ENCODE data around the gene ABCG2.

The ABCG2 gene

DNA sequence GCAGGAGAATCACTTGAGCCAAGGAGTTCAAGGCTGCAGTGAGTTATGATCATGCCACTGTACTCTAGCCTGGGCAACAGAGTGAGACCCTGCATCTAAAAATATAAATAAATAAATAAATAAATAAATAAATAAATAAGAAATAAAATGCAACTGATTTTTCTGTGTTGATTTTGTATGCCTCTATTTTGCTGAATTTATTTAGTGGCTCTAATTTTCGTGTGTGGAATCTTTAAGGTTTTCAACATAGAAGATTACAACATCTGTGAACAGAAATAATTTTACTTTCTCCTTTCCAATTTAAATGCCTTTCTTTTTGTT is 30.9 kb upstream of the ABCG2 start:
- FAIRE-seq (no peak), DNase-seq (ENCODE audit: insufficient read length) (no peak)
- TF ChIP-seq POLR2A (IDR thresholded peaks at IDR 0.05; ENCODE audit: low read depth, low read length) (no peak), POLR2AphosphoS5 (IDR thresholded peaks at IDR 0.05; ENCODE audit: low read depth, low read length) (no peak), TAF1 (IDR thresholded peaks at IDR 0.05; ENCODE audit: borderline replicate concordance, low read depth, low read length) (no peak)

DNA sequence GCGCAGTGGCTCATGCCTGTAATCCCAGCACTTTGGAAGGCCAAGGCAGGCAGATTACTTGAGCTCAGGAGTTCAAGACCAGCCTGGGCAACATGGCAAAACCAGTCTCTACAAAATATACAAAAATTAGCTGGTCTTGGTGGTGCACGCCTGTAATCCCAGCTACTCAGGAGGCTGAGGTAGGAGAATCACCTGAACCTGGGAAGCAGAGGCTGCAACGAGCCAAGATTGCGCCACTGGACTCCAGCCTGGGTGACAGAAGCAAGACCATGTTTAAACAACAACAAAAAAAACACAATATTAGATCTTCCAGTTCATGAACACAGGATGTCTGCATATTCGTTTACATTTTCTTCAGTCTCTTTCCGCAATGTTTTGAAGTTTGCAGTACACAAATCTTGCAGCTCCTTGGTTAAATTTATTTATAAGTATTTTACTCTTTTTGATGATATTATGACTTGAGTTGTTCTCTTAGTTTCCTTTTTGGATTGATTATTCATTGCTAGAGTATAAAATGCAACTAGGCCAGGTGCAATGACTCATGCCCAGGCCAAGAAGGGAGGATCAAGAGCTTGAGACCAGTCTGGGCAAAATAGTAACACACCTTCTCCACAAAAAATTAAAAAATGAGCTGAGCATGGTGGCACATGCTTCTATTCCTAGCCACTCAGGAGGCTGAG is 30.4 kb upstream of the ABCG2 start:
- DNase-seq (ENCODE audit: insufficient read length) (no peak), FAIRE-seq (no peak)
- TF ChIP-seq POLR2A (IDR thresholded peaks at IDR 0.05; ENCODE audit: low read depth, low read length), result no peak
- TF ChIP-seq POLR2AphosphoS5 (IDR thresholded peaks at IDR 0.05; ENCODE audit: low read depth, low read length), result no peak
- TF ChIP-seq TAF1 (IDR thresholded peaks at IDR 0.05; ENCODE audit: borderline replicate concordance, low read depth, low read length), result no peak

DNA sequence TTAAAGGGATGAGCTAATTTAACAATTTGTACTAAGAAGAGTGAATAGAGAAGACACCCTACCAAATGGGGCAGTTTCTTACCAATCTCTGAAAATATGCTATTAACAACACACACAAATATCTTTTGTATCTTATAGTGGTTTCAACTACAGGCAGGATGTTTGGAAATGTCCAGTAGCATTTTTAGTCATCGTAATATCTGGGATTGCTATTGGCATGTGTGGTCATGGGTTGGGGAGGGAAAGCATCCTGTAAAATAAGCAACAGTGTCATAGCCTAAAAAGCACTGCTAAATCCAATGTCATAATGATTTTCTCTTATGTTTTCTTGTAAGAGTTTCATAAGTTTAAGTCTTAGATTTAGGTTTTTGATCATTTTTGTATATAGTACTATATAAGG is 29.3 kb upstream of the ABCG2 start:
- TF ChIP-seq POLR2AphosphoS5 (IDR thresholded peaks at IDR 0.05; ENCODE audit: low read depth, low read length) (no peak), POLR2A (IDR thresholded peaks at IDR 0.05; ENCODE audit: low read depth, low read length) (no peak), TAF1 (IDR thresholded peaks at IDR 0.05; ENCODE audit: borderline replicate concordance, low read depth, low read length) (no peak)
- no peak for DNase-seq (ENCODE audit: insufficient read length)
- no peak for FAIRE-seq

DNA sequence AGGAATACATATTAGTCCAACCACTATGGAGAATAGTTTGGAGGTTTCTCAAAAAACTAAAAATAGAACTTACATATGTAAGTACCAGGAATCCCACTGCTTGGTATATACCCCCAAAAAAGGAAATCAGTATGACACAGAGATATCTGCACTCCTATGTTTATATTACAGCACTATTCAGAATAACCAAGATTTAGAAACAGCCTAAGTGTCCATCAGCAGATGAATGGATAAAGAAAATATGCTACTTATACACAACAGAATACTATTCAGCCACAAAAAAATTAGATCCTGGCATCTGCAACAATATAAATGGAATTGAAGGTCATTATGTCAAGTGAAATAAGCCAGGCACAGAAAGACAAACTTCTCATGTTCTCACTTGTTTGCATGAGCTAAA is 27.5 kb upstream of the ABCG2 start:
- no peak for TF ChIP-seq POLR2A (IDR thresholded peaks at IDR 0.05; ENCODE audit: low read depth, low read length)
- no peak for TF ChIP-seq POLR2AphosphoS5 (IDR thresholded peaks at IDR 0.05; ENCODE audit: low read depth, low read length)
- TF ChIP-seq TAF1 (IDR thresholded peaks at IDR 0.05; ENCODE audit: borderline replicate concordance, low read depth, low read length), result no peak
- DNase-seq (ENCODE audit: insufficient read length), result no peak
- no peak for FAIRE-seq

DNA sequence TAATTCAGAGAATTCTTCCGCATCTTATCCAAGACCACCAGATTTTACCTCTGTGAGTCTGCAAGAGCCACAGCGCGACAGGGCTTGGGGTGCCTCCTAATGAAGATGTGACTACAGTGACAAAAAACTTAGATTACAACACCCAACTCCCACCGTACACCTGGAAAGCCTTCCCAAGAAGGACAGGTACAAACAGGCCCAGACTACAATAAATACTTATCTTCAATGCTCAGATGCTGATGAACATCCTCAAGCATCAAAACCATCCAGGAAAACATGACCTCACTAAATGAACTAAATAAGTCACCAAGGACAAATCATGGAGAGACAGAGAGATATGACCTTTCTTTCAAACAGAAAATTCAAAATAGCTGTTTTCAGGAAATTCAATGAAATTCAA is 20.8 kb upstream of the ABCG2 start:
- no peak for DNase-seq (ENCODE audit: insufficient read length)
- TF ChIP-seq POLR2AphosphoS5 (IDR thresholded peaks at IDR 0.05; ENCODE audit: low read depth, low read length), result no peak
- FAIRE-seq, result no peak

DNA sequence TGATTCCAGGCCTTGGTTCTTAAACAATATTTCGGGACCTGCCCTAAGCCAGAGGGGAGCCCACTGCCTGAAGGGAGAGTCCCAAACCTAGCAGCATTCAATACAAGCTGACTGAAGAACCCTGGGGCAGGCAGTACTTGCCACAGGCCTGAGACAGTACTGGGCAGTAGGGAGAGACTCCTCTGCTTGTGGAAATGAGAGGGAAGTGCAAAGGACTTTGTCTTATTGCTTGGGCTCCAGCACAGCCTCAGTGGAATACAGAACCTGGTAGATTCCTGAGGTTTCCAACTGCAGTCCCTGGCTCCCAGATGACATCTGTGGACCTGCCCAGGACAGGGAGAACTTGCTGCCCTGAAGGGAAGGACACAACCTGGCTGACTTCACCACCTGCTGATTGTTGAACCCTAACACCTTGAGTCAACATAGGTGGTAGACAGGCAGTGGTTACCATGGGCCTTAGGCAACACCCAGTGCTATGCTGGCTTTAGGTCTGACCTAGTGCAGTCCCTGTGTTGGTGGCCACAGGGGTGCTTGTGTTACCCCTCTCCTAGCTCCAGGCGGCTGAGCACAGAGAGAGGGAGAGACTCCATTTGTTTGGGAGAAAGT is 20.3 kb upstream of the ABCG2 start:
- no peak for TF ChIP-seq POLR2AphosphoS5 (IDR thresholded peaks at IDR 0.05; ENCODE audit: low read depth, low read length)
- no peak for TF ChIP-seq TAF1 (IDR thresholded peaks at IDR 0.05; ENCODE audit: borderline replicate concordance, low read depth, low read length)
- TF ChIP-seq POLR2A (IDR thresholded peaks at IDR 0.05; ENCODE audit: low read depth, low read length), result no peak
- FAIRE-seq (no peak), DNase-seq (ENCODE audit: insufficient read length) (no peak)

DNA sequence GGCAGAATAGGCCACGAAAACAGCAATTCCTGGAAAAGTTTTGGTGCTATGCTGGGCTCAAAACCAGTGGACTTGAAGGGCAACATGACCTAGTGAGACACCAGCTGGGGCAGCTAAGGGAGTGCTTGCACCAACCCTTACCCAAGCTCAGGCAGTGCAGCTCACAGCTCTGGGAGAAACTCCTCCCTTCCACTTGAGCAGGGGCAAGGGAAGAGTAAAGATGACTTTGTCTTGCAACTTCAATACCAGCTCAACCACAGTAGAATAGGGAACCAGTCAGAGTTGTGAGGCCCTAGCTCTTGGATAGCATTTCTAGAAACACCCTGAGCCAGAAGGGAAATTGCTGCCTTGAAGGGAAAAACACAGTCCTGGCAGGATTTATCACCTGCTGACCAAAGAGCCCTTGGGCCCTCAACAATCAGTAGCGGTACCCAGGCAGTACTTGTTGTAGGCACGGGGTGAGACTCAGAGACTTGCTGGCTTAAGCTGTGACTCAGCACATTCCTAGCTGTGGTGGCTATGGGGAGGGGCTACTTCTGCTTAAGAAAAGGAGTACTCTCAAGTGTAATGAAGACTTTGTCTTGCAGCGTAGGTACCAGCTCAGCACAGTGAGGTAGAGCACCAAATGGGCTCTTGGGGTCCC is 19.7 kb upstream of the ABCG2 start:
- DNase-seq (ENCODE audit: insufficient read length) (no peak), FAIRE-seq (no peak)
- TF ChIP-seq POLR2AphosphoS5 (IDR thresholded peaks at IDR 0.05; ENCODE audit: low read depth, low read length), result no peak
- no peak for TF ChIP-seq POLR2A (IDR thresholded peaks at IDR 0.05; ENCODE audit: low read depth, low read length)
- TF ChIP-seq TAF1 (IDR thresholded peaks at IDR 0.05; ENCODE audit: borderline replicate concordance, low read depth, low read length), result no peak

DNA sequence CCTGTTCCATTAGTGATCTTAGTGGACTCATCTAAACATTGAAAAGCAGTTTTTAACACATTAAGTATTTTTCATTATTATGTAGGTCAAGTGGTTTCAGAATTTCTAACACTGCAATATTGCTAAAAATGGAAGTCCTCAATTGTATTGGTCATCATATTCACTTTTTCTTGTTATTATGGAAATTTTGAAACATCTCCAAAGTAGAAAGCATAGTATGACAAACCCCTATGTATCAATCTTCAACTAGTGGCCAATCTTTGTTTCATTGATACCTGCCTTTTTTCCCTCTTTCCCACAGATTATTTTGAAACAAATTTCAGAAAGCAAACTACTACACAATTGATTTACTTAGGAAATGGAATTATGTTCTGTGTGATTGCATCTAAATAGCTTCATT is 14.5 kb upstream of the ABCG2 start:
- TF ChIP-seq POLR2A (IDR thresholded peaks at IDR 0.05; ENCODE audit: low read depth, low read length) (no peak), TAF1 (IDR thresholded peaks at IDR 0.05; ENCODE audit: borderline replicate concordance, low read depth, low read length) (no peak)
- DNase-seq (ENCODE audit: insufficient read length), result no peak
- FAIRE-seq, result no peak

DNA sequence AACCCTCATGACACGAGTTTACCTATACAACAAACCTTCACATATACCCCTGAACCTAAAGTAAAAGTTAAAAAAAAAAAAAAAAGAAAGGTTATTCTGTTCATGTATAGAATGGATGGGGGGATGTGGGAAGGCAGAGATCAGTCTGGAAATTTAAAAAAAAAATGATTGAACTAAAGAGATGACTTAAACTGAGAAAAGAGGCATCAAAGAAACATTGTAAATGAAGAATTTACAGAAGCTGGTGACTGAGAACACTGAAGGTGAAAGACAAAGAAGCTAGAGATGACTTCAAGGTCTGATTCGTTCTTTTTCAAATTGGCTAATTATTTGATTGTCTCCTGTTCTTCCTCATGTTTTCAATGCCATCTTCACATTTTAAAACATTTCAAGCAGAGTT is 12.8 kb upstream of the ABCG2 start:
- TF ChIP-seq POLR2A (IDR thresholded peaks at IDR 0.05; ENCODE audit: low read depth, low read length) (no peak), TAF1 (IDR thresholded peaks at IDR 0.05; ENCODE audit: borderline replicate concordance, low read depth, low read length) (no peak), POLR2AphosphoS5 (IDR thresholded peaks at IDR 0.05; ENCODE audit: low read depth, low read length) (no peak)
- no peak for FAIRE-seq
- no peak for DNase-seq (ENCODE audit: insufficient read length)

DNA sequence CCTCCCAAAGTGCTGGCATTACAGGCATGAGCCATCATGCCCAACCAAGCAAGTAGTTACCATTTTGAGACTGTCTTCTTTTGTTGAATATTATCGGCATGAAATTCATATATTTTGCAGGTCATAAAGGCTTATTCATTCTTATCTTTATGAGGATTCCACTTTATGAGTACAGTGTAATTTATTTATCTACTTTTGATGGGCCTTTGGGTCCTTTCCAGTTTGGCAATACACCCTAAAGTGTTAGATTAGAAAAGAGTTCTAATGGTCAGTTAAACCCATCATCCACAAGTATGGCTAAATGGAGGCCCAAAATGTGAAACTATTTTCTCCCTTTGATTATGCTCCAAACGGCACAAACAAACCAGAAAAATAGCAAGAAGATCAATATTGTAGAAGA is 10.9 kb upstream of the ABCG2 start:
- DNase-seq (ENCODE audit: insufficient read length) (no peak), FAIRE-seq (no peak)
- TF ChIP-seq TAF1 (IDR thresholded peaks at IDR 0.05; ENCODE audit: borderline replicate concordance, low read depth, low read length) (no peak), POLR2A (IDR thresholded peaks at IDR 0.05; ENCODE audit: low read depth, low read length) (no peak), POLR2AphosphoS5 (IDR thresholded peaks at IDR 0.05; ENCODE audit: low read depth, low read length) (no peak)

DNA sequence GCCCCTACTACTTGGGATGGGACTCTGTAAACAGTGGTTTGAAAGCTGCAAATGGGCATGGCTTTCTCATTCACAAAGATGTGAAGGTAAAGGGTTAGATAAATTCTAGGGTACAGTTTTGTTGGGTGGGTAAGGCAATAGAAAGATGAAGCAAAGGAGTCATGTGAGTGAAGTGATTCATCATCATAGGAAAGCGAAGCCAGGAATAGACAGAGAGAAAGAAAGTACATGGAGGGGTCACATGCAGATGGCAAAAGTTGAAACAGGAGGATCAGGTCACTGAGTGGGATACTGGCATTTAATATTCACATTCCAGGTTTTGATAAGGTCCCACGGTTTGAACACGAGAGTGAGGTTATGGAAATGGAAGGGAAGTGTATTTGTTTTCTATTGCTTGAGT is 8.2 kb upstream of the ABCG2 start:
- FAIRE-seq, result no peak
- TF ChIP-seq POLR2A (IDR thresholded peaks at IDR 0.05; ENCODE audit: low read depth, low read length) (no peak), TAF1 (IDR thresholded peaks at IDR 0.05; ENCODE audit: borderline replicate concordance, low read depth, low read length) (no peak), POLR2AphosphoS5 (IDR thresholded peaks at IDR 0.05; ENCODE audit: low read depth, low read length) (no peak)
- no peak for DNase-seq (ENCODE audit: insufficient read length)

DNA sequence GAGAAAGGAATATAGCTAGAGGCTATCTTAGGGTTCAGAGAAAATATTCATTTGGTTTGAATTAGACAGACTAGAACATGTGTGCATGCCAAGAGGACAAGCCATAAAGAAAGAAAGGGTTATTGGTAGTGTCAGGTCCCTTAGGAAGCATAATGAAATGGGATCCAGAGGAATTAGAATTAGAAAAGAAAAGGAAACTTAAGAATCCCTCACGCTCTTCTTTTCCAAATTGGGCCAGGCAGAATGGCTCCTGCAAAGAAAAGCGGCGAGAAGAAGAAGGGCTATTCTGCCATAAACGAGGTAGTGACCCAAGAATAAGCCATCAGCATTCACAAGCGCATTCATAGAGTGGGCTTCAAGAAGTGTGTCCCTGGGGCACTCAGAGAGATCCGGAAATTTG is 4.9 kb upstream of the ABCG2 start:
- TF ChIP-seq POLR2AphosphoS5 (IDR thresholded peaks at IDR 0.05; ENCODE audit: low read depth, low read length) (no peak), POLR2A (IDR thresholded peaks at IDR 0.05; ENCODE audit: low read depth, low read length) (no peak), TAF1 (IDR thresholded peaks at IDR 0.05; ENCODE audit: borderline replicate concordance, low read depth, low read length) (no peak)

More for the DNA sequence above, 4.9 kb upstream of the ABCG2 start:
- DNase-seq (ENCODE audit: insufficient read length) (no peak), FAIRE-seq (no peak)
